ENCODE measurements around the gene RIPPLY3. TPM values are rescaled to one million over a fixed set of nuclear protein-coding genes. Genes with fewer than 3 reads are reported as not detected.
"Not testable (repeated sequence)": the region's sequence is repeated elsewhere in the genome, so short reads cannot be mapped to it uniquely, and the experiment has no call there.

The RIPPLY3 gene
- total RNA-seq, 1 donor from 2014 or later, result not detected

- DNase-seq, result no peak
- POLR2A ChIA-PET, result no interaction called here
- no peak for TF ChIP-seq CTCF (IDR thresholded peaks at IDR 0.05)
- no peak for ATAC-seq (ENCODE audit: low read depth)
- intact Hi-C loops (cut with micrococcal nuclease), result no loop called here
- Mint-ChIP-seq H3K4me3 (no peak overlapping the region), H3K4me1 (no peaks in the 10 kb centered on the region), H3K36me3 (ENCODE audit: low read depth) (no peaks in the 10 kb centered on the region), H3K9me3 (no peaks in the 10 kb centered on the region), H3K27me3 (peaks cover 3% of the 10 kb centered on the region), H3K27ac (no peak overlapping the region)
- CTCF ChIA-PET, result no interaction called here
Observed at GRCh38 chr21:37032293-37032692, 25.8 kb downstream of the RIPPLY3 start.

GRCh38 chr21:37032877-37033471 is 26.5 kb downstream of the RIPPLY3 start:
- Mint-ChIP-seq H3K4me3 (no peak overlapping the region), H3K9me3 (no peaks in the 10 kb centered on the region), H3K27ac (no peak overlapping the region), H3K27me3 (peaks cover 3% of the 10 kb centered on the region), H3K4me1 (no peaks in the 10 kb centered on the region), H3K36me3 (ENCODE audit: low read depth) (no peaks in the 10 kb centered on the region)
- ChIA-PET CTCF (no interaction called here), POLR2A (no interaction called here)
- no peak for ATAC-seq (ENCODE audit: low read depth)
- intact Hi-C loops (cut with micrococcal nuclease), result no loop called here
- no peak for TF ChIP-seq CTCF (IDR thresholded peaks at IDR 0.05)
- DNase-seq, result no peak

GRCh38 chr21:37034394-37034793 is 27.9 kb downstream of the RIPPLY3 start:
- DNase-seq; H3K36me3 Mint-ChIP-seq (ENCODE audit: low read depth); H3K27ac Mint-ChIP-seq; intact Hi-C loops (cut with micrococcal nuclease); H3K4me1 Mint-ChIP-seq; H3K27me3 Mint-ChIP-seq; H3K9me3 Mint-ChIP-seq; POLR2A ChIA-PET; ATAC-seq (ENCODE audit: low read depth); H3K4me3 Mint-ChIP-seq; CTCF ChIA-PET: not testable (repeated sequence)

GRCh38 chr21:37036177-37036576 is 29.7 kb downstream of the RIPPLY3 start:
- no peaks in the 10 kb centered on the region for H3K9me3 Mint-ChIP-seq
- H3K36me3 Mint-ChIP-seq (ENCODE audit: low read depth), result no peaks in the 10 kb centered on the region
- DNase-seq (no peak), ATAC-seq (ENCODE audit: low read depth) (no peak)
- H3K4me3 Mint-ChIP-seq, result no peak overlapping the region
- ChIA-PET CTCF (no interaction called here), POLR2A (no interaction called here)
- TF ChIP-seq CTCF (IDR thresholded peaks at IDR 0.05), result no peak
- no peak overlapping the region for H3K27ac Mint-ChIP-seq
- intact Hi-C loops (cut with micrococcal nuclease), result no loop called here
- H3K4me1 Mint-ChIP-seq, result no peaks in the 10 kb centered on the region
- H3K27me3 Mint-ChIP-seq, result peaks cover 3% of the 10 kb centered on the region

- TF ChIP-seq CTCF (IDR thresholded peaks at IDR 0.05), result no peak
- DNase-seq, result no peak
- intact Hi-C loops (cut with micrococcal nuclease), result no loop called here
- ATAC-seq (ENCODE audit: low read depth), result no peak
- H3K27me3 Mint-ChIP-seq, result peaks cover under 1% of the 10 kb centered on the region
- H3K27ac Mint-ChIP-seq, result no peak overlapping the region
- POLR2A ChIA-PET, result no interaction called here
- no peaks in the 10 kb centered on the region for H3K9me3 Mint-ChIP-seq
- CTCF ChIA-PET, result no interaction called here
- no peak overlapping the region for H3K4me3 Mint-ChIP-seq
- no peaks in the 10 kb centered on the region for H3K4me1 Mint-ChIP-seq
- no peaks in the 10 kb centered on the region for H3K36me3 Mint-ChIP-seq (ENCODE audit: low read depth)
Observed at GRCh38 chr21:37039411-37040075, 33.0 kb downstream of the RIPPLY3 start.

GRCh38 chr21:37040212-37040611 is 33.7 kb downstream of the RIPPLY3 start:
- no peak overlapping the region for H3K27ac Mint-ChIP-seq
- ATAC-seq (ENCODE audit: low read depth), result no peak
- TF ChIP-seq CTCF (IDR thresholded peaks at IDR 0.05), result no peak
- no peak overlapping the region for H3K4me3 Mint-ChIP-seq
- intact Hi-C loops (cut with micrococcal nuclease), result no loop called here
- ChIA-PET CTCF (no interaction called here), POLR2A (no interaction called here)
- DNase-seq, result no peak
- H3K9me3 Mint-ChIP-seq, result no peaks in the 10 kb centered on the region
- H3K27me3 Mint-ChIP-seq, result no peaks in the 10 kb centered on the region
- no peaks in the 10 kb centered on the region for H3K36me3 Mint-ChIP-seq (ENCODE audit: low read depth)
- H3K4me1 Mint-ChIP-seq, result peaks cover 6% of the 10 kb centered on the region
